GM12878 (cell line): ENCODE data around the gene GRIK3. TPM values are rescaled to one million over a fixed set of nuclear protein-coding genes. Genes with fewer than 3 reads are reported as not detected.

Experiments used
- EP300 ChIP-seq, 2 experiments: fragments of 150-350 bp in 1 of 2; IDR thresholded peaks; 2 replicates each; pipeline ENCODE4 v1.6.1; 2011 to 2012; ENCODE audit warnings: low read depth in 2 of 2, low read length in 2 of 2, borderline replicate concordance in 1 of 2, improper control_type of control experiment in 1 of 2, inconsistent platforms in 1 of 2; ENCODE audit not compliant: control insufficient read depth in 1 of 2
- FOXM1 ChIP-seq: IDR thresholded peaks from 2 replicates; pipeline ENCODE4 v1.6.1; 2012; ENCODE audit warnings: low read depth, mild to moderate bottlenecking, inconsistent platforms, low read length, moderate library complexity
- MEF2A ChIP-seq: IDR thresholded peaks from 2 replicates; pipeline ENCODE4 v1.6.1; 2011; ENCODE audit warnings: low read depth, mild to moderate bottlenecking, low read length, moderate library complexity; ENCODE audit not compliant: insufficient read depth
- MTA2 ChIP-seq: fragments of 450-650 bp; IDR thresholded peaks from 2 replicates; pipeline ENCODE4 v1.6.1; 2016; ENCODE audit warnings: low read depth, mild to moderate bottlenecking, moderate library complexity
- NFIC ChIP-seq: IDR thresholded peaks from 2 replicates; pipeline ENCODE4 v1.6.1; 2012; ENCODE audit warnings: low read depth, mild to moderate bottlenecking, inconsistent platforms, low read length, moderate library complexity
- NFYB ChIP-seq: IDR thresholded peaks from 2 replicates; pipeline ENCODE4 v1.6.1; 2011; ENCODE audit warnings: low read depth, mild to moderate bottlenecking, low read length, improper control_type of control experiment, moderate library complexity; ENCODE audit not compliant: insufficient read depth
- RAD21 ChIP-seq: IDR thresholded peaks from 2 replicates; pipeline ENCODE4 v1.6.1; 2011; ENCODE audit warnings: mild to moderate bottlenecking, low read depth, low read length, moderate library complexity; ENCODE audit not compliant: insufficient read depth
- polyA plus RNA-seq, 11 experiments: library from polyadenylated mRNA; depleted of rRNA in 4 of 11; unstranded in 6 of 11; stranded (reverse) in 5 of 11; fragments of >200 nt; fragmentation: Nextera tagmentation in 4 of 11; fragmentation: Illumina TruSeq in 1 of 11; extraction: Ambion mirVana in 4 of 11; extraction: Trizol in 1 of 11; gene quantifications; 1 replicate in 1 of 11; 2 replicates in 10 of 11; pipeline versions ENCODE4 v1.2.1 to v1.2.3, GENCODE V29; 2011 to 2016; ENCODE audit warnings: inconsistent platforms in 2 of 11, missing spikeins in 2 of 11, low read depth in 1 of 11
- total RNA-seq, 4 experiments: library from RNA; depleted of rRNA in 3 of 4; stranded (reverse); fragments of >200 nt in 3 of 4; fragmentation: Illumina TruSeq in 1 of 4; extraction: Trizol in 1 of 4; gene quantifications; 2 replicates each; pipeline versions ENCODE4 v1.2.1 to v1.2.3, GENCODE V29; 2013 to 2021
- TF ChIP-seq, protein P1 (sequence below): IDR thresholded peaks from 2 replicates; pipeline ENCODE4 v1.6.1; 2012; ENCODE audit warnings: mild to moderate bottlenecking, low read depth, low read length
- TF ChIP-seq, protein P2 (sequence below): fragments of 450-650 bp; formaldehyde crosslinking; IDR thresholded peaks from 2 replicates; pipeline ENCODE4 v1.5.0; 2022; ENCODE audit warnings: mild to moderate bottlenecking, missing genetic modification characterization
- TF ChIP-seq, protein P3 (sequence below): fragments of 450-650 bp; IDR thresholded peaks from 2 replicates; pipeline ENCODE4 v1.6.1; 2017; ENCODE audit warnings: mild to moderate bottlenecking, moderate library complexity

The GRIK3 gene
- total and polyA plus RNA-seq, 10 of the 15 experiments (the other 5 are each of a cell fraction or from before 2014, with no cell fraction given), result not detected

DNA sequence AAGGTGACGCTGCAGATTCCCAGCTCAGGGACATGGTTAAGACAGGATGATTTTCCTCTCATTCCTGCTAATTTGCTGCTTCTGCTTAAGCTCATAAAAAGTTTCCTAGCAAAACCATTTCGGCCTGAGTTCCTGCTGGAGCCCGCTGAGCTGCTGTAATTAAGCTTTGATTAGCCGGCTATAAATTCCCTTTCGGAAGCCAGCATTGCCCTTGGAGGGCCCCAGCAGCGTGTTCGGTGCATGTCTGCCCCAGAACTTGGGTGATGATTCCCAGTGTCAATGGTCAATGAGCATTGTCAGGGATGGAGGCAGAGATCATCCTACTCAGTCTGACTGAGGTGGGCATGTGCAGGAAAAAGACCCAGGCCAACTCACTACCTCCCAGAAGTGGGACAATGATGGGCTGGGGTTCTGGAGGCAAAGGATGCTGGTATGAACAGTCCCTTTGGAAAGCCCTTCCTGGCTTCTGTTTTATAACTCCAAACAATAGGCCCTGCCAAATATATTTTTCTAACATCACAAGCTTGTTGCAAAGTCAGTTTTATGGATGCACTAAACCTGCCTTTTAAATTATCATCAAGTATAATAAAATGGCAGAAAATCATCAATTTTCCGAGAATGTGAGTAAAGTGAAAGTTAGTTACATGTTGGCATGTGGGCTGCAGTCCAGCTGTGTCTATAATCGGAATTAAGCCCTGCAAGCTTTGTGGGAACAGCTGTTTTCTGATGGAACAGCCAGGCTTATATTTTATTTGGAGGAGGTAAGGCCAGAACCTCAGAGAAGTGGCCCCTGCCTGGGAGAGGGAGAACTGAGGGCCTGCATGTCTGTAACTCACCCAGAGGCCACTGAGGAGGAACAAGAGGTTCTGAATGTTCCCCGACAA lies 257.1 kb downstream of the GRIK3 start (continued):
- TF ChIP-seq, protein P1, sequence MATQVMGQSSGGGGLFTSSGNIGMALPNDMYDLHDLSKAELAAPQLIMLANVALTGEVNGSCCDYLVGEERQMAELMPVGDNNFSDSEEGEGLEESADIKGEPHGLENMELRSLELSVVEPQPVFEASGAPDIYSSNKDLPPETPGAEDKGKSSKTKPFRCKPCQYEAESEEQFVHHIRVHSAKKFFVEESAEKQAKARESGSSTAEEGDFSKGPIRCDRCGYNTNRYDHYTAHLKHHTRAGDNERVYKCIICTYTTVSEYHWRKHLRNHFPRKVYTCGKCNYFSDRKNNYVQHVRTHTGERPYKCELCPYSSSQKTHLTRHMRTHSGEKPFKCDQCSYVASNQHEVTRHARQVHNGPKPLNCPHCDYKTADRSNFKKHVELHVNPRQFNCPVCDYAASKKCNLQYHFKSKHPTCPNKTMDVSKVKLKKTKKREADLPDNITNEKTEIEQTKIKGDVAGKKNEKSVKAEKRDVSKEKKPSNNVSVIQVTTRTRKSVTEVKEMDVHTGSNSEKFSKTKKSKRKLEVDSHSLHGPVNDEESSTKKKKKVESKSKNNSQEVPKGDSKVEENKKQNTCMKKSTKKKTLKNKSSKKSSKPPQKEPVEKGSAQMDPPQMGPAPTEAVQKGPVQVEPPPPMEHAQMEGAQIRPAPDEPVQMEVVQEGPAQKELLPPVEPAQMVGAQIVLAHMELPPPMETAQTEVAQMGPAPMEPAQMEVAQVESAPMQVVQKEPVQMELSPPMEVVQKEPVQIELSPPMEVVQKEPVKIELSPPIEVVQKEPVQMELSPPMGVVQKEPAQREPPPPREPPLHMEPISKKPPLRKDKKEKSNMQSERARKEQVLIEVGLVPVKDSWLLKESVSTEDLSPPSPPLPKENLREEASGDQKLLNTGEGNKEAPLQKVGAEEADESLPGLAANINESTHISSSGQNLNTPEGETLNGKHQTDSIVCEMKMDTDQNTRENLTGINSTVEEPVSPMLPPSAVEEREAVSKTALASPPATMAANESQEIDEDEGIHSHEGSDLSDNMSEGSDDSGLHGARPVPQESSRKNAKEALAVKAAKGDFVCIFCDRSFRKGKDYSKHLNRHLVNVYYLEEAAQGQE, result no peak
- no peak for TF ChIP-seq NFIC
- TF ChIP-seq FOXM1, result no peak
- TF ChIP-seq, protein P2, sequence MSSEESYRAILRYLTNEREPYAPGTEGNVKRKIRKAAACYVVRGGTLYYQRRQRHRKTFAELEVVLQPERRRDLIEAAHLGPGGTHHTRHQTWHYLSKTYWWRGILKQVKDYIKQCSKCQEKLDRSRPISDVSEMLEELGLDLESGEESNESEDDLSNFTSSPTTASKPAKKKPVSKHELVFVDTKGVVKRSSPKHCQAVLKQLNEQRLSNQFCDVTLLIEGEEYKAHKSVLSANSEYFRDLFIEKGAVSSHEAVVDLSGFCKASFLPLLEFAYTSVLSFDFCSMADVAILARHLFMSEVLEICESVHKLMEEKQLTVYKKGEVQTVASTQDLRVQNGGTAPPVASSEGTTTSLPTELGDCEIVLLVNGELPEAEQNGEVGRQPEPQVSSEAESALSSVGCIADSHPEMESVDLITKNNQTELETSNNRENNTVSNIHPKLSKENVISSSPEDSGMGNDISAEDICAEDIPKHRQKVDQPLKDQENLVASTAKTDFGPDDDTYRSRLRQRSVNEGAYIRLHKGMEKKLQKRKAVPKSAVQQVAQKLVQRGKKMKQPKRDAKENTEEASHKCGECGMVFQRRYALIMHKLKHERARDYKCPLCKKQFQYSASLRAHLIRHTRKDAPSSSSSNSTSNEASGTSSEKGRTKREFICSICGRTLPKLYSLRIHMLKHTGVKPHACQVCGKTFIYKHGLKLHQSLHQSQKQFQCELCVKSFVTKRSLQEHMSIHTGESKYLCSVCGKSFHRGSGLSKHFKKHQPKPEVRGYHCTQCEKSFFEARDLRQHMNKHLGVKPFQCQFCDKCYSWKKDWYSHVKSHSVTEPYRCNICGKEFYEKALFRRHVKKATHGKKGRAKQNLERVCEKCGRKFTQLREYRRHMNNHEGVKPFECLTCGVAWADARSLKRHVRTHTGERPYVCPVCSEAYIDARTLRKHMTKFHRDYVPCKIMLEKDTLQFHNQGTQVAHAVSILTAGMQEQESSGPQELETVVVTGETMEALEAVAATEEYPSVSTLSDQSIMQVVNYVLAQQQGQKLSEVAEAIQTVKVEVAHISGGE, result no peak
- TF ChIP-seq, protein P3, sequence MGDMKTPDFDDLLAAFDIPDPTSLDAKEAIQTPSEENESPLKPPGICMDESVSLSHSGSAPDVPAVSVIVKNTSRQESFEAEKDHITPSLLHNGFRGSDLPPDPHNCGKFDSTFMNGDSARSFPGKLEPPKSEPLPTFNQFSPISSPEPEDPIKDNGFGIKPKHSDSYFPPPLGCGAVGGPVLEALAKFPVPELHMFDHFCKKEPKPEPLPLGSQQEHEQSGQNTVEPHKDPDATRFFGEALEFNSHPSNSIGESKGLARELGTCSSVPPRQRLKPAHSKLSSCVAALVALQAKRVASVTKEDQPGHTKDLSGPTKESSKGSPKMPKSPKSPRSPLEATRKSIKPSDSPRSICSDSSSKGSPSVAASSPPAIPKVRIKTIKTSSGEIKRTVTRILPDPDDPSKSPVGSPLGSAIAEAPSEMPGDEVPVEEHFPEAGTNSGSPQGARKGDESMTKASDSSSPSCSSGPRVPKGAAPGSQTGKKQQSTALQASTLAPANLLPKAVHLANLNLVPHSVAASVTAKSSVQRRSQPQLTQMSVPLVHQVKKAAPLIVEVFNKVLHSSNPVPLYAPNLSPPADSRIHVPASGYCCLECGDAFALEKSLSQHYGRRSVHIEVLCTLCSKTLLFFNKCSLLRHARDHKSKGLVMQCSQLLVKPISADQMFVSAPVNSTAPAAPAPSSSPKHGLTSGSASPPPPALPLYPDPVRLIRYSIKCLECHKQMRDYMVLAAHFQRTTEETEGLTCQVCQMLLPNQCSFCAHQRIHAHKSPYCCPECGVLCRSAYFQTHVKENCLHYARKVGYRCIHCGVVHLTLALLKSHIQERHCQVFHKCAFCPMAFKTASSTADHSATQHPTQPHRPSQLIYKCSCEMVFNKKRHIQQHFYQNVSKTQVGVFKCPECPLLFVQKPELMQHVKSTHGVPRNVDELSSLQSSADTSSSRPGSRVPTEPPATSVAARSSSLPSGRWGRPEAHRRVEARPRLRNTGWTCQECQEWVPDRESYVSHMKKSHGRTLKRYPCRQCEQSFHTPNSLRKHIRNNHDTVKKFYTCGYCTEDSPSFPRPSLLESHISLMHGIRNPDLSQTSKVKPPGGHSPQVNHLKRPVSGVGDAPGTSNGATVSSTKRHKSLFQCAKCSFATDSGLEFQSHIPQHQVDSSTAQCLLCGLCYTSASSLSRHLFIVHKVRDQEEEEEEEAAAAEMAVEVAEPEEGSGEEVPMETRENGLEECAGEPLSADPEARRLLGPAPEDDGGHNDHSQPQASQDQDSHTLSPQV, result no peak
- TF ChIP-seq NFYB, result no peak
- no peak for TF ChIP-seq RAD21
- TF ChIP-seq MEF2A, result no peak
- no peak for TF ChIP-seq EP300 (IDR thresholded peaks at IDR 0.05; ENCODE audit: borderline replicate concordance in 1 of 2, control insufficient read depth in 1 of 2, low read depth in 2 of 2, low read length in 2 of 2)
- no peak for TF ChIP-seq MTA2
